Stomach (tissue), 4 donors: Measurements from ENCODE around the gene MYO10.

Experiments used
- POLR2A ChIP-seq, 4 donors: fragments of 450-650 bp; IDR thresholded peaks; one replicate each; pipeline ENCODE4 v1.6.1; 2016; ENCODE audit warnings: antibody characterized with exemption in 4 of 4, control low read depth in 2 of 4, mild to moderate bottlenecking in 1 of 4, moderate library complexity in 1 of 4
- POLR2AphosphoS5 ChIP-seq, 3 donors: sonication (generic); formaldehyde crosslinking; IDR thresholded peaks; one replicate each; pipeline ENCODE4 v1.6.1; 2016; ENCODE audit warnings: antibody characterized with exemption in 3 of 3
- TF ChIP-seq, protein P1 (sequence below), 7 experiments: fragments of 450-650 bp in 4 of 7; fragments of 200-600 bp in 3 of 7; sonication (generic) in 3 of 7; IDR thresholded peaks; one replicate each; pipeline ENCODE4 v1.5.1; 2016 to 2019; ENCODE audit warnings: antibody characterized with exemption in 7 of 7, control low read depth in 2 of 7, mild to moderate bottlenecking in 1 of 7

DNA sequence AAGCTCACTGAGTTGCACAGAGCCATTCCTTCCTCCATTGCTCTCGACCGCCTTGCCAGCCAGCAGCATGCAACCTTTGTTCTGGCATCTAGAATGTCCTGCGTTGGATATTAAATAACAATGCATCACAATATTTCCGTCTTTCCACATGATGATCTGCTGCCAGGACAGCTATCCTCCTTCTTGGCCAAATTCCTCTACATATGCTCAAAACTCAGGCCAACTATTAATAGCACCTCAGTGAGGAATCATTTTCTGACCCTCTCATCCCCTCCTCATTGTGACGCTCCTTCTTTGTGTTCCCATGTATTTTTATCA is 128.6 kb downstream of the MYO10 start:
- no peak for TF ChIP-seq POLR2A (IDR thresholded peaks at IDR 0.05)
- no peak for TF ChIP-seq POLR2AphosphoS5 (IDR thresholded peaks at IDR 0.05)
- TF ChIP-seq, protein P1, sequence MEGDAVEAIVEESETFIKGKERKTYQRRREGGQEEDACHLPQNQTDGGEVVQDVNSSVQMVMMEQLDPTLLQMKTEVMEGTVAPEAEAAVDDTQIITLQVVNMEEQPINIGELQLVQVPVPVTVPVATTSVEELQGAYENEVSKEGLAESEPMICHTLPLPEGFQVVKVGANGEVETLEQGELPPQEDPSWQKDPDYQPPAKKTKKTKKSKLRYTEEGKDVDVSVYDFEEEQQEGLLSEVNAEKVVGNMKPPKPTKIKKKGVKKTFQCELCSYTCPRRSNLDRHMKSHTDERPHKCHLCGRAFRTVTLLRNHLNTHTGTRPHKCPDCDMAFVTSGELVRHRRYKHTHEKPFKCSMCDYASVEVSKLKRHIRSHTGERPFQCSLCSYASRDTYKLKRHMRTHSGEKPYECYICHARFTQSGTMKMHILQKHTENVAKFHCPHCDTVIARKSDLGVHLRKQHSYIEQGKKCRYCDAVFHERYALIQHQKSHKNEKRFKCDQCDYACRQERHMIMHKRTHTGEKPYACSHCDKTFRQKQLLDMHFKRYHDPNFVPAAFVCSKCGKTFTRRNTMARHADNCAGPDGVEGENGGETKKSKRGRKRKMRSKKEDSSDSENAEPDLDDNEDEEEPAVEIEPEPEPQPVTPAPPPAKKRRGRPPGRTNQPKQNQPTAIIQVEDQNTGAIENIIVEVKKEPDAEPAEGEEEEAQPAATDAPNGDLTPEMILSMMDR (IDR thresholded peaks at IDR 0.05), result no peak
